HG02870 (cell line): ENCODE results near the gene ARVCF.

Experiments
- ATAC-seq: cut with Tn5 transposase; IDR thresholded peaks from one replicate; pipeline ENCODE4 v1.9.1; 2021; ENCODE audit warnings: mild to moderate bottlenecking, moderate library complexity; ENCODE audit not compliant: unreplicated experiment

ARVCF gene

DNA sequence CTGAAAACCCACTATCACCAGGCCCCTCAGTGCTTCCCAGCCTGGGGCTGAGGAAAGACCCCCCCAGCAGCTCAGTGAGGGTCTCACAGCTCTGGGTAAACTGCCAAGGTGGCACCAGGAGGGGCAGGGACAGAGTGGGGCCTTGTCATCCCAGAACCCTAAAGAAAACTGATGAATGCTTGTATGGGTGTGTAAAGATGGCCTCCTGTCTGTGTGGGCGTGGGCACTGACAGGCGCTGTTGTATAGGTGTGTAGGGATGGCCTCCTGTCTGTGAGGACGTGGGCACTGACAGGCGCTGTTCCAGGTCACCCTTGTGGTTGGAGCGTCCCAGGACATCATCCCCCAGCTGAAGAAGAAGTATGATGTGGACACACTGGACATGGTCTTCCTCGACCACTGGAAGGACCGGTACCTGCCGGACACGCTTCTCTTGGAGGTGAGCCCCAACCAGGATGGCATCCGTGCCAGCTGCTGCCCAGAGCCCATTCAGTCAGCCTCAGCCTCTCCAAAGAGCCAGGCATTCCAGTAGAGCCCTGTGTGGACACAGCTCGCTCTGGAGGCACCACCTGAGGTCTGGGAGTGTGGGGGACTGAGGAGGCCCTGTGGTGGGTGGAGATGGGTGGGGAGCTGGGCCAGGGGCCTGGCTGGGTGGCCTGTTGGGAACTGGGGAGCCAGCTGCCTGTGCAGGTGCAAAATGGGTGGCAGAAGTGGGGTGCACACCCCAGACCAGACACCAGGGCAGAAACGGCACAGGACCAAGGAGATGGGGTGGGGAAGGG, 52.6 kb downstream of the ARVCF start:
- no peak for ATAC-seq

DNA sequence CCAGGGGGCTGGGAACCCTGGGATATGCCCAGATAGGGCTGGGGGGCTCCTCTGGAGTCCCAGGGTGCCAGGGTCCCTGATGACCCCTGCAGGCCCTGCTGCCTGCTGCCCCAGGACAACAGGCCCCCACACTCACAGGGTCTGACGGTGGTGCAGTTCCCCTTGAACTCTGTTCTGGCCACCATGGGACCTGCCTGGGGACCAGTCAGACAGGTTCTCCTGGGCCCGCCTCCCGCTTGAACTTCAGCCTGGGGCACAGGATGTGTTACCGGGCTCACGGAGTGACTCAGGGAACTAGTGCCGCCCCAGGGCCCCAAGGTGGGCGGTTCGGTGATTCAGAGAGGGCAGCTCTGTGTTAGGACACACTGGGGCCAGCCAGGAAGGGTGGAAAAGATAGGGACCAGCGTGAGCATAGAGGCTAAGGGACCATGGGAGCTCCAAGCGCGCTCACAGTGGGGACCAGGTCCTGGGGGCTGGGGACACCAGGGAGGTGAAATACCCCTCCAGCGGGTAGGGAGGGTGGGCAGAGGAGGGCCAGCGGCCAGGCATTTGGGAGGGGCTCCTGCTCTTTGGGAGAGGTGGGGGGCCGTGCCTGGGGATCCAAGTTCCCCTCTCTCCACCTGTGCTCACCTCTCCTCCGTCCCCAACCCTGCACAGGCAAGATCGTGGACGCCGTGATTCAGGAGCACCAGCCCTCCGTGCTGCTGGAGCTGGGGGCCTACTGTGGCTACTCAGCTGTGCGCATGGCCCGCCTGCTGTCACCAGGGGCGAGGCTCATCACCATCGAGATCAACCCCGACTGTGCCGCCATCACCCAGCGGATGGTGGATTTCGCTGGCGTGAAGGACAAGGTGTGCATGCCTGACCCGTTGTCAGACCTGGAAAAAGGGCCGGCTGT, 53.5 kb downstream of the ARVCF start:
- ATAC-seq: no peak

DNA sequence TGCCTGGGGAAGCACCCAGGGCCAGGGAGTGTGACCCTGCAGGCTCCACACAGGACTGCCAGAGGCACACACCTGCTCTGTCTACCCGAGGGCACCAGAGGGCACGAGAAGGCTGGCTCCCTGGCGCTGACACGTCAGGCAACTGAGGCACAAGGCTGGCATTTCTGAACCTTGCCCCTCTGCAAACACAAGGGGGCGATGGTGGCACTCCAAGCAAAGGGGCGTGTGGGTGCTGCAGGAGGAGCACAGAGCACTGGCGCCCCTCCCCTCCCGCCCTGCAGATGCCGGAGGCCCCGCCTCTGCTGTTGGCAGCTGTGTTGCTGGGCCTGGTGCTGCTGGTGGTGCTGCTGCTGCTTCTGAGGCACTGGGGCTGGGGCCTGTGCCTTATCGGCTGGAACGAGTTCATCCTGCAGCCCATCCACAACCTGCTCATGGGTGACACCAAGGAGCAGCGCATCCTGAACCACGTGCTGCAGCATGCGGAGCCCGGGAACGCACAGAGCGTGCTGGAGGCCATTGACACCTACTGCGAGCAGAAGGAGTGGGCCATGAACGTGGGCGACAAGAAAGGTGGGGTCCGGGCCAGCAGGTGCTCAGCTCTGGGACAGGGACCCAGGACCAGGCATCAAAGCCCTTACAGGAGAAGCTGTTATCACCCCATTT, 54.2 kb downstream of the ARVCF start:
- ATAC-seq: no peak

GRCh38 chr22:19961868-19962245, 54.8 kb downstream of the ARVCF start:
- no peak for ATAC-seq

- no peak for ATAC-seq
Observed at GRCh38 chr22:19961201-19961580, 55.4 kb downstream of the ARVCF start.

DNA sequence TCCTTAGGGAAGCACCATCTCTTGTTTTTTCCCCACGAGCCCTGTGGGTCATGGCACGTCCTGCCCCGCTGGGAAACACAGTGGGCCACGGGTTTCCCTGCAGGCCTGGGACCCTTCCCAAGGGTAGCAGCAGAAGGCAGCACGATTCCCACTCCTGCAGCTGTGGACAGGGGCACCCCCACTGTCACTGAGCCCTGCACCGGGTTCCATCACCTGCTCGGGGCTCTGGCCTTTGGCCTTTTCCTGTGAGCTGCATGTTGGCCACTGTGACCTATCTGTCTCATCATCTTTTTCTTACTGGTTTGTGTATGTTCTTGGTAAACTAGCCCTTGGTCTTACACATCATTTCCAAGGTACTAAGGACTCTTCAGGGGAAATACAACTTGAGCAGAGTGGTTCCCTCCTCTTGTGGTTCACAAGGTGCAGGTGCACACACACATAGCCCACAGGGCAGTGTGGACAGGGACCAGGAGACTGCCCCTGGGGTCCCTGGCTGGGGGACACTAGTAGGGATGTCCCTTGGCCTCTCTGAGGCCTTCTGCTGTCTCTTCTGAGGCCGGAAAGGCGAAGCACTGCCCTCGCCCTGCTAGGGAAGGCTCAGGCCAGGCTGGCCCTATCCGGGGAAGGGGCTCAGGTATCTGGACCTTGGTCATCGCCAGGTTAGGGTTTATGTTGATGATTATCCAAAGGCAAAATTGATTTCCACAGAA, 56.0 kb downstream of the ARVCF start:
- no peak for ATAC-seq

GRCh38 chr22:19959587-19960490, 56.8 kb downstream of the ARVCF start:
- no peak for ATAC-seq

DNA sequence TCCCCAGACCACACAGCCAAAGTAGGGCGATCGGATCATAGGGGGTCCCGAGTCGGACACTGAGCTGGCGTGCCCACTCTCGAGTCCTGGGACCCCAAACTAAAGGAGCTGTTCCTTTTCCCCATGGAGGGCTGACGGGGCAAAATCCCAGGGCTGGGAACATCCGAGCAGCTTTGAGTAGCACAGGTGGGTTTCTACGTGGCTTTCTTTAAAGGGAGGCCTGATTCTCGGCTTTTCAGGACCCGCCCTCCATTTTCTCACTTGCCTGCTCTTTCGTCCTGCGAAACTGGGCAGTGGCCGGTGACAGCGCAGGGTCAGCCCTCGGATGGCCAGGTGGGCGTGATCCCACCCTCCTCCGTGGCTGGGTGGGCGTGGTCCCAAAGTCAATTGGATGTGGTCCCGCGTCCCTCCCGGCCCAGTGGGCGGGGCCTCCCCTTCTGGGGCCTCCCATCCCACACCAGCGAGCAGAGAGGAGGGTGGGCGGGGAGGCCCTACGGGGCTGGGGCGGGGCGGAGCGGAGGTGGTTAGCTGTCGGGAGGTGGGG, 57.5 kb downstream of the ARVCF start:
- ATAC-seq: no peak

GRCh38 chr22:19958083-19959042, 58.3 kb downstream of the ARVCF start:
- no peak for ATAC-seq

GRCh38 chr22:19957445-19957844, 59.2 kb downstream of the ARVCF start:
- no peak for ATAC-seq

- ATAC-seq: no peak
Observed at GRCh38 chr22:19955241-19956128, 61.1 kb downstream of the ARVCF start.

DNA sequence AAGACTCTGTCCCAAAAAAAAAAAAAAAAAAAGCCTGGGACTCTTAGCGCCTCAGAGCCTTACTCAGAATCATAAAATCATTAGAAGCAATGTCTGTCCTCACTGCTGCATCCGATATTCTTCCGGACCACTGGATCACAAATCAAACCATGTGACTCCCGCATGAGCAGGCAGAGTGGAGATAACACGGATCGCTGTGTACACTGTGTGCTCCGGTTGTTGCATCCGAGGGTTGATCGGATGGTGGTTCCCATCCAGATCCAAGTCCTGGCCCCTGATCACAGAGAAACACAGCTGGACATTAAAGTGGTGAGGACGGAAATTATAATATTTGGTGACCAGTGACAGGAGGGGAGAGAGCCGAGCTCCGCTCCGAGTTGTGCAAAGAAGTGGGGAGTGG, 65.3 kb downstream of the ARVCF start:
- ATAC-seq: no peak

DNA sequence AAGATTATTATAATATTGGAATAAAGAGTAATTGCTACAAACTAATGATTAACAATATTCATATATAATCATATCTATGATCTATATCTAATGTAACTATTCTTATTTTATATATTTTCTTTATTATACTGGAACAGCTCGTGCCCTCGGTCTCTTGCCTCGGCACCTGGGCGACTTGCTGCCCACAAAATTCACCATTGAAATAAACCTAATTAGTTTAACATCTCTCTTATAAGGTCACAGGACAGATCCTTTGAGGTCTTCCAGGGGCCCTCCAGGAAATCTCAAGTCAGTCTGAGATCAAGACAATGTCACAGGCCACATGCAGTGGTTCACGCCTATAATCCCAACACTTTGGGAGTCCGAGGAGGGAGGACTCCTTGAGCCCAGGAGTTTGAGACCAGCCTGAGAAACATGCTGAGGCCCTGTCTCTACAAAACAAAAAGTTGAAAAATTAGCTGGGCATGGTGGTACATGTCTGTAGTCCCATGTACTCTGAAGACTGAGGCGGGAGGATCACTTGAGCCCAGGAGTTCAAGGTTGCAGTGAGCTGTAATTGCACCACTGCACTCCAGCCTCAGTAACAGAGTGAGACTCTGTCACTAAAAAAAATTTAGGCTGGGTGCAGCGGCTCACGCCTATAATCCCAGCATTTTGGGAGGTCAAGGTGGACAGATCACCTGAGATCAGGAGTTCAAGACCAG, 68.4 kb downstream of the ARVCF start:
- no peak for ATAC-seq

- no peak for ATAC-seq
Observed at GRCh38 chr22:19943082-19944026, 73.3 kb downstream of the ARVCF start.

- no peak for ATAC-seq
Observed at GRCh38 chr22:19942157-19943081, 74.2 kb downstream of the ARVCF start.
